Endothelial cell of umbilical vein (primary cell): Measurements from ENCODE around the gene BMPR1B.

Experiments
- CTCF ChIP-seq, 2 donors: IDR thresholded peaks; 1 replicate in 1 of 2; 2 replicates in 1 of 2; pipeline ENCODE4 v1.5.1; 2011; ENCODE audit warnings: low read length in 2 of 2, mild to moderate bottlenecking in 2 of 2, moderate library complexity in 2 of 2, control low read depth in 1 of 2, inconsistent platforms in 1 of 2, low read depth in 1 of 2; ENCODE audit not compliant: insufficient read depth in 1 of 2; ENCODE audit errors: extremely low read depth in 1 of 2
- EZH2 ChIP-seq: IDR thresholded peaks from 2 replicates; pipeline ENCODE4 v1.6.1; 2012; ENCODE audit warnings: borderline replicate concordance, low read depth, mild to moderate bottlenecking, moderate library complexity, low read length, inconsistent platforms; ENCODE audit not compliant: severe bottlenecking
- MYC ChIP-seq: IDR thresholded peaks from one replicate; pipeline ENCODE4 v1.6.1; 2011; ENCODE audit warnings: mild to moderate bottlenecking, low read depth, low read length
- POLR2A ChIP-seq: IDR thresholded peaks from 2 replicates; pipeline ENCODE4 v1.6.1; 2012; ENCODE audit warnings: low read depth, mild to moderate bottlenecking, control low read depth, low read length
- POLR2AphosphoS5 ChIP-seq: IDR thresholded peaks from 2 replicates; pipeline ENCODE4 v1.6.1; 2012; ENCODE audit warnings: low read depth, mild to moderate bottlenecking, control low read depth, low read length, moderate library complexity; ENCODE audit not compliant: insufficient read depth

DNA sequence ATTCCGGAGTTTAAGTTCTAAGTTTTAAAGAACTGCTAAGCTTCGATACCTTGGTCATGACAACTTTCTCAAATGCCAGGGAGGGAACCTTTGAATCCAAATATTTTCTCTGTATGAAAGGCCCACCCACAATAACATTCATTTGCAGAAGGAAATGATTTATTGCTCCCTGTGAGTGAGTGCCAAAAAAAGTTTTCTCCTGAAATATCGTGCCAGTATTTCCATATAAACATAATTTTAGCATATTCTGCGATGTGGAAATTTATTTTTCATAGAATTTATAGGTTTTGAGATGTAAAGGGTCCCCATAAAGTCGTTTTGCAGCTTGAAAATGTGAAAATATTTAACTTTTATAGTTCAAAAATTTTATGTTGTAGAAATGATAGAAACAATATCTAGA lies 53.9 kb downstream of the BMPR1B start:
- TF ChIP-seq POLR2AphosphoS5 (no peak), EZH2 (no peak), CTCF (IDR thresholded peaks at IDR 0.05; ENCODE audit: extremely low read depth in 1 of 2, insufficient read depth in 1 of 2, low read depth in 1 of 2, low read length in 2 of 2) (no peak), POLR2A (no peak), MYC (no peak)
